ENCODE data around the gene SUMO3.

The SUMO3 gene

DNA sequence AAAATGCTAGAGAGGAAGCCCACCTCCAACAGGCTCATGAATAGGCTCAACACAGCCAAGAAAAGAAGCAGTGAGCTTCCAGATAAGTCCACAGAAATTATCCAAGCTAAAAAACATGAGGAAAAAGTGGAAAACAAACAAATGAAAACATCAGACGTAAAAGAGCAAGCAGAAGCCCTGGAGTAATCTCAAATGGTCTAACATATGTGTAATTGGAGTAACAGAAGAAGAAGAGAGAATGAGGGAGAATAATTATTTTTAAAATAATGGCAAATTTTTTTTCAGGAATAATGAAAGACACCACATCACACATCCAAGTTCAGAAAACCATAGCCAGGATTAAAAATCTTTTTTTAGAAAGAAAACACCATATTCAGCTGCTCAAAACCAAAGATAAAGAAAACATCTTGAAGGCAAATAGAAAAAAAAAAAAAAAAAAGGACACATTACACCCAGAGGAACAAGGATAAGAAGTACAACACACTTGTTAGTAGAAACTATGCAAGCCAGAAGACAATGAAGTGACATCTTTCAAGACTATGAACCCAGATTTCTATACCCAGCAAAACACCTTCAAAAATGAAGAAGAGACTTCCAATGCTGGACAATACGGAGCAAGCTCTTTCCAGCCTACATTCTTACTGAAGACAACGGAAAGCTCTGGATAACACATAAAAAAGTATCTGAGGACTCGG, 10.6 kb upstream of the SUMO3 start:
- FAIRE-seq (no peak), DNase-seq (ENCODE audit: insufficient read length, low spot score) (no peak)
- TF ChIP-seq, protein P1, sequence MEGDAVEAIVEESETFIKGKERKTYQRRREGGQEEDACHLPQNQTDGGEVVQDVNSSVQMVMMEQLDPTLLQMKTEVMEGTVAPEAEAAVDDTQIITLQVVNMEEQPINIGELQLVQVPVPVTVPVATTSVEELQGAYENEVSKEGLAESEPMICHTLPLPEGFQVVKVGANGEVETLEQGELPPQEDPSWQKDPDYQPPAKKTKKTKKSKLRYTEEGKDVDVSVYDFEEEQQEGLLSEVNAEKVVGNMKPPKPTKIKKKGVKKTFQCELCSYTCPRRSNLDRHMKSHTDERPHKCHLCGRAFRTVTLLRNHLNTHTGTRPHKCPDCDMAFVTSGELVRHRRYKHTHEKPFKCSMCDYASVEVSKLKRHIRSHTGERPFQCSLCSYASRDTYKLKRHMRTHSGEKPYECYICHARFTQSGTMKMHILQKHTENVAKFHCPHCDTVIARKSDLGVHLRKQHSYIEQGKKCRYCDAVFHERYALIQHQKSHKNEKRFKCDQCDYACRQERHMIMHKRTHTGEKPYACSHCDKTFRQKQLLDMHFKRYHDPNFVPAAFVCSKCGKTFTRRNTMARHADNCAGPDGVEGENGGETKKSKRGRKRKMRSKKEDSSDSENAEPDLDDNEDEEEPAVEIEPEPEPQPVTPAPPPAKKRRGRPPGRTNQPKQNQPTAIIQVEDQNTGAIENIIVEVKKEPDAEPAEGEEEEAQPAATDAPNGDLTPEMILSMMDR (IDR thresholded peaks at IDR 0.05; ENCODE audit: insufficient read depth, missing control alignments) = no peak

DNA sequence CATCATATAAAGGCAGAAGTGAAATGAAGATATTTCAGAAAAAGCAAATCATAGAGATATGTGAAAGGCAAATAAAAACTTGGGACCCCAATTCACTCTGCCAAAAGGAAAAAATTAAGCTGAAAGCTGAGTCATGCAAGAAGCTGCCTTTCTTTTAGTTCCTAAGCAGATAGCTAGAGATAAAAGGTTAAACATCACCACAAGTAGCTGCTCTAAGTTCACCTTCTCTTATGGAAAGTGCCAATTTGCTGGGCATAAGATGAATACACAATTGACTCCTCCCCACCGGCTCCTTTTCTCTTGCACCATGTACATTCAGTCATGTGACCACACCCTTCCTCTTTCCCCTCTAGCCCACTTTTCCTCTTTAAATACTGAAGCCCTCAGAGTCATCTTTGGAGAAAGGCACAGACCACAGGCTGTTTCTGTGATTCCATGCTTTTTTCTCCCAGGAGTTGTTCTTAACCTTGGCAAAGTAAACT, 5.4 kb upstream of the SUMO3 start:
- DNase-seq (ENCODE audit: insufficient read length, low spot score) (no peak), FAIRE-seq (no peak)
- TF ChIP-seq, protein P1 (IDR thresholded peaks at IDR 0.05; ENCODE audit: insufficient read depth, missing control alignments) = no peak

DNA sequence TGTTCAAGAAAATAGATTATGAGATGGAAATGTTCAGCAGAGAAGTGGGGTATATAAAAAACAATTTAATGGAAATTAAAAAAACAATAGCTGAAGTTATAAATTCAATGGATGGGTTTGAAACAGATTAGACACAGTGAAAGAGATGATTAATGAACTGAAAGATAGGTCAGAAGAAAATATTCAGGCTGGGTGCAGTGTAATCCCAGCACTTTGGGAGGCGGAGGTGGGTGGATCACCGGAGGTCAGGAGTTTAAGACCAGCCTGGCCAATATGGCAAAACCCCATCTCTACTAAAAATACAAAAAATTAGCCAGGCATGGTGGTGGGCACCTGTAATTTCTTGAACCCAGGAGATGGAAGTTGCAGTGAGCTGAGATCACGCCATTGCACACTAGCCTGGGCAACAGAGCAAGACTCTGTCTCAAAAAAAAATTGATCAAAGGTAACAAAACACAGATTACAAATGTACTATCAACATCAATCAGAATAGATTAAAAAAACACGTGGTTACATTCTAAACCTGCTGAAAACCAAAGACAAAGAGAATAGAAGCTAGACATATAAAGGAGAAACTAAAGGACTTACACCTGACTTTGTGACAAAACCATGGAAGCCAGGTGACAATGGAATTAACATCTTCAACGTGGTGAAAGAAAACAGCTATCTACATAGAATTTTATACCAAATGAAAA, 4.8 kb upstream of the SUMO3 start:
- no peak for DNase-seq (ENCODE audit: insufficient read length, low spot score)
- TF ChIP-seq, protein P1 (IDR thresholded peaks at IDR 0.05; ENCODE audit: insufficient read depth, missing control alignments) = no peak
- no peak for FAIRE-seq

DNA sequence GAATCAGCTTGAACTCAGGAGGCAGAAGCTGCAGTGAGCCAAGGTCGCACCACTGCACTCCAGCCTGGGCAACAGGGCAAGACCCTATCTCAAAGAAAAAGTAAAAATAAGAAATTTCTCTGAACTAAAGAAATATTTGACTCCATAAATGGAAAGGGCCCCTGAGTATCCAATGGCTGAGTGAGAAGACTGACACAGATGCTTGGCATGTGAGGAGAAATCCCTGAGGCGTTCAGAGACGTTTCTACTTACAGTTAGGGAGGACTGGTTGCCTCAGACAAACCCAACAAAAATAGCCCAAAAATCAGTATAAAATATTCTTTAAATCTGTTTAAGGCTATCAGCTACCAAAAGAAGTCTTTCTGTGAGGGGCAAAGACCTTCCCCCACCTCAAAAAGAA, 3.0 kb upstream of the SUMO3 start:
- TF ChIP-seq, protein P1 (IDR thresholded peaks at IDR 0.05; ENCODE audit: insufficient read depth, missing control alignments) = no peak
- DNase-seq (ENCODE audit: insufficient read length, low spot score) (no peak), FAIRE-seq (no peak)

DNA sequence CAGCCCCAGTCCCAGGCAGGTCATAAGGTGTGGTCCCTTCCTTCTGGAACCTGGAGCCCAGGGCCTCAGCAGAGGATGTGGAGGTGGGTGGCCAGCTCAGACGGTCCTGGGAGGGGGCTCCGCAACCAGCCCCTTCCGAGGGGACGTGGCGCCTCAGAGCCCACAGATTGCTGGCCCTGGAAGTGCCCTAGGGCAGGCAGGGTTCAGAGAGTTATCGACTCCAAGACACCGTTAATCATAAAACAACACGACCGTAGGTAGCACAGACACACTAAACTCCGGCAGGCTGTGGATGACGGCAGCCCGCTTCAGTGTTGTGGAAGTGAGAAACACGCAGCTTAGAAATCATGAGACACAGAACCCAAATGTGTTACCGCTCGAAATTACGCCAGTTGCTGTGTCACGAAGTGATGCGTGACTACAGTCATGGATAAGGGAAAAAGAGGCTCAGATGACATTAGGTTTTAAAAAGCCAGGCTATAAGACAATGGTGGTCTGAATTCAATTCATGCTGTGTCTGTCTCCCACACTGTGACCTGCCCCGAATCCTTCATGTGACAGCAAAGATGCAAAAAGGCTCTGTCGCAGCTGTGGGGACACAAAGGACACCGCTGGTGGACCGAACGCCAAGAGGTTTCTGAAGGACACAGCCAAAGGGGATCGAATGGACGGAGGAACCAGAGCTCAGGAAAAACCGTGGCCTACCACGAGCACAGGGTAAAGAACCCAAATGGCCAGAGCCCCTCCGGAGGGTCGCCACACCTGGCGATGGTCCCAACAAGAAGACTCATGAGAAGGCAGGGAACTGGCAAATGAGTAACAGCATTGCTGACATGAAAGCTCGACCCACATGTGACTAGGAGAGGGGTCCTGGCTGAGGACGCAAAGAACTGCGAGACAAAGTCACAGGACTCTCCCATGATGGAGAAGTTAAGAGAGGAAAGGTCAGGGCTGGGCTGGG, 1.7 kb upstream of the SUMO3 start:
- no peak for FAIRE-seq

DNA sequence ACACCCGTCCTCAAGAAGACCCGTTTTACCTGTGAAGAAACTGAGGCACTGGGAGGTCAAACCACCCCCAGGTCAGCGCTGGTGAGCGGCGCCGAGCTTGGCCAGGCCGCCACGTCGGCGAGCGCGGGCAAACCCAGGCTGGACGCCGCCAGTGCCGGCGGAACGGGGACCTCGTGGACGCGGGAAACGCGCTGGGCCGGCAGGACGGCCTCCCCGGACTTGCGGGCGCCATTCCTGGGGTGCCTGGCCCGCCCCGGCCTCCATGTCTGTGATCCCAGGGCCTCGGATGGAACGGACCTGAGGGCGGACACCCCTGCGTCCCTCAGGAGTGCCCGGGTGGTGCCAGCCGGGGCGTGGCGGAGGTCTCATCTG, 764 bp upstream of the SUMO3 start:
- no peak for FAIRE-seq
- no peak for DNase-seq (ENCODE audit: insufficient read length, low spot score)

More for the DNA sequence above, 1.7 kb upstream of the SUMO3 start:
- DNase-seq (ENCODE audit: insufficient read length, low spot score) = no peak
- TF ChIP-seq, protein P1 (IDR thresholded peaks at IDR 0.05; ENCODE audit: insufficient read depth, missing control alignments) = no peak

More for the DNA sequence above, 764 bp upstream of the SUMO3 start:
- TF ChIP-seq, protein P1 (IDR thresholded peaks at IDR 0.05; ENCODE audit: insufficient read depth, missing control alignments) = no peak
